Subcutaneous abdominal adipose tissue (tissue), 5 donors: ENCODE data around the gene PRKCI.
"Not testable (repeated sequence)": the region's sequence is repeated elsewhere in the genome, so short reads cannot be mapped to it uniquely, and the experiment has no call there.

Experiments
- H3K27ac ChIP-seq: one replicate; pipeline ENCODE4 v1.7.0; 2013; ENCODE audit warnings: low read depth, mild to moderate bottlenecking, inconsistent platforms, low read length, moderate library complexity
- H3K27me3 ChIP-seq, 5 donors: one replicate each; pipeline ENCODE4 v1.7.0; 2013; ENCODE audit warnings: low read length in 5 of 5, inconsistent platforms in 1 of 5; ENCODE audit not compliant: control insufficient read depth in 5 of 5, insufficient read depth in 4 of 5
- H3K36me3 ChIP-seq, 5 donors: one replicate each; pipeline ENCODE4 v1.7.0; 2013; ENCODE audit warnings: low read length in 5 of 5; ENCODE audit not compliant: control insufficient read depth in 5 of 5, insufficient read depth in 5 of 5
- H3K4me1 ChIP-seq, 5 donors: one replicate each; pipeline ENCODE4 v1.7.0; 2013; ENCODE audit warnings: low read length in 5 of 5, mild to moderate bottlenecking in 3 of 5, moderate library complexity in 1 of 5; ENCODE audit not compliant: control insufficient read depth in 5 of 5, insufficient read depth in 5 of 5
- H3K4me3 ChIP-seq, 5 donors: one replicate each; pipeline ENCODE4 v1.7.0; 2013; ENCODE audit warnings: low read length in 5 of 5, low read depth in 1 of 5
- H3K9ac ChIP-seq, 5 donors: one replicate each; pipeline ENCODE4 v1.7.0; 2013; ENCODE audit warnings: low read length in 5 of 5, mild to moderate bottlenecking in 4 of 5, moderate library complexity in 3 of 5
- H3K9me3 ChIP-seq, 5 donors: one replicate each; pipeline ENCODE4 v1.7.0; 2013; ENCODE audit warnings: low read length in 5 of 5; ENCODE audit not compliant: control insufficient read depth in 5 of 5
- donor health status: healthy.
- donor health status: healthy.
- donor health status: healthy.
- donor health status: healthy.
- donor health status: healthy.

PRKCI gene

DNA sequence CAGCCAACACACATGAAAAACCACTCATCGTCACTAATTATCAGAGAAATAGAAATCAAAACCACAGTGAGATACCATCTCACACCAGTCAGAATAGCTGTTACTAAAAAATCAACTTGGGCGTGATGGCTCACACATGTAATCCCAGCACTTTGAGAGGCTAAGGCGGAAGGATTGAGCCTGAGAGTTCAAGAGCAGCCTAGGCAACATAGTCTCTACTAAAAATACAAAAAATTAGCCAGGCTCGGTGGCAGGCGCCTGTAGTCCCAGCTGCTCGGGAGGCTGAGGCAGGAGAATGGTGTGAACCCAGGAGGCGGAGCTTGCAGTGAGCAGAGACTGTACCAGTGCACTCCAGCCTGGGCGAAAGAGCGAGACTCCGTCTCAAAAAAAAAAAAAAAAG, 55.1 kb downstream of the PRKCI start:
- not testable (repeated sequence) for H3K9ac ChIP-seq, H3K27ac ChIP-seq, H3K4me3 ChIP-seq, H3K27me3 ChIP-seq, H3K4me1 ChIP-seq, H3K9me3 ChIP-seq
- H3K36me3 ChIP-seq = peaks cover 7 to 33% (median 25%) of the 10 kb centered on the region in 5 donors

DNA sequence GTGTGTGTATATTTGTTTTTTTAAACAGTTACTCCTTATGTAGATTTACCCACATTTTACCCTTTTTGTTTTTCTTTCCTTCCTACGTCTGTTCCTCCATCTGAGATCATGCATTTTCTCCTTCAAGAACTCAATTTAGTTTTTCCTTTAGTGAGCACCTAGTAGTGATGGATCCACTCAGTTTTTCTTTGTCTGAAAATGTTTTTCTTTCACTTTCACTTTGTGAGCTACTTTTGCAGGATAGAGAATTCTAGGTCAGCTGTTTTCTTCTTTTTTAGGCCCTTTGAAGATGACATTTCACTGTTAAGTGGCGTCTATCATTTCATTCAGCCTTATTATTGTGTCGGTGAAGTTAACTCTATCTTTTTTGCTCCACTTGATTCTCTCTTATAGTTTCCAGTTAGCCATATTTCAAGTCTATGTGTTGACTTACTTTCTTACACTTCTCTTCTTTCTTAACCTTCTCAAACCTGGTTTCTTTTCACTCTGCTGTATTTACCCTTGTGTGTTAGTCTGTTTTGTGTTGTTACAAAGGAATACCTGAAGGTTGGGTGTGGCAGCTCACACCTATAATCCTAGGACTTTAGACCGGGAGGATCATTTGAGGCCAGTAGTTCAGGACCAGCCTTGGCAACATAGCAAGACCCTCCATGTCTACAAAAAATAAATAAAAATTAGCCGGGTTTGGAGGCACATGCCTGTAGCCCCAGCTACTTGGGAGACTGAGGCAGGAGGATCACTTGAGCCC, 55.8 kb downstream of the PRKCI start:
- Histone ChIP-seq H3K36me3 (peaks cover 7 to 33% (median 24%) of the 10 kb centered on the region in 5 donors), H3K27ac (no peak overlapping the region), H3K4me3 (no peak overlapping the region), H3K27me3 (no peaks in the 10 kb centered on the region), H3K9ac (no peak overlapping the region), H3K4me1 (no peaks in the 10 kb centered on the region), H3K9me3 (no peaks in the 10 kb centered on the region)

DNA sequence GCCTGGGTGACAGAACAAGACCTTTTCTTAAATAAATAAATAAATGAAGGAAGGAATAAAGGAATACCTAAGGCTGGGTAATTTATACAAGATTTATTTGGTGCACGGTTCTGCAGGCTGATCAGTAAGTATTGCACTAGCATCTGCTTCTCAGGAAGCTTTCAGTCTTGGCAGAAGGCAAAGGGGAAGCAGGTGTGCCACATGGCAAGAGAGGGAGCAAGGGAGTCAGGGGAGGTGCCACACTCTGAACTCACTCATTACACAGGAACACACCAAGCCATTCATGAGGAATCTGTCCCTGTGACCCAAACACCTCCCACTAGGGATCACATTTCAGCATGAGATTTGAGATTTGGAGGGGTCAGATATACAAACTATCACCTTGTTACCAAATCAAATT, 56.4 kb downstream of the PRKCI start:
- Histone ChIP-seq H3K9me3 (no peaks in the 10 kb centered on the region), H3K27ac (no peak overlapping the region), H3K4me1 (no peaks in the 10 kb centered on the region), H3K9ac (no peak overlapping the region), H3K27me3 (no peaks in the 10 kb centered on the region), H3K36me3 (peaks cover 3 to 32% (median 21%) of the 10 kb centered on the region in 5 donors), H3K4me3 (no peak overlapping the region)

DNA sequence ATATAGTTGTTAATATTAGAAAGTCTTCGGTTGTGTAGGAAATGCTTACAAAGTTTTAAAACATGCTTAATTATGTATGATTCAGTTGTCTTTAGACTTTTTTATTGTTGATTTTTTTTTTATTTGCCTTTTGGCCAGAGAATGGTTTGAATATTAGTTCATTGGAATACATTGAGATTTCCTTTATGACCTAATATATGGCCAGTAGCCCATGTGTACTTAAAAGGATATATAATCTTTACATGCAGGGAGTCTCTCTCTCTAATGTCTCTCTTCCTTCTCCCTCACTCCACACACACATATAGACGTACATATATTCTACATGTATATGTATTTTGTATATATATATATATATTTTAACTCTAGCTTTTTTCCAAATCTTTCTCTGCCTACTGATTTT, 68.0 kb downstream of the PRKCI start:
- H3K4me3 ChIP-seq = no peak overlapping the region

DNA sequence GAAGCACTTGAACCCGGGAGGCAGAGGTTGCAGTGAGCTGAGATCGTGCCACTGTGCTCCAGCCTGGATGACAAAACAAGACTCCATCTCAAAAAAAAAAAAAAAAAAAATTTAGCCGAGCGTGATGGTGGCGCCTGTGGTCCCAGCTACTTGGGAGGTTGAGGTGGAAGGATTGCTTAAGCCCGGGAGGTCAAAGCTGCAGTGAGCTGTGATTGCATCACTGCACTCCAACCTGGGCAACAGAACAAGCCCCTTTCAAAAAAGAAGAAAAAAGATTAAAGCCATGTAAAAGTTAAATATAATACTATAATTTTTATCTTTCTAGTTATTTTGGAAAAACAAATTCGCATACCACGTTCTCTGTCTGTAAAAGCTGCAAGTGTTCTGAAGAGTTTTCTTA, 73.4 kb downstream of the PRKCI start:
- Histone ChIP-seq H3K9ac (no peak overlapping the region), H3K4me3 (no peak overlapping the region), H3K27ac (no peak overlapping the region), H3K27me3 (no peaks in the 10 kb centered on the region), H3K9me3 (no peaks in the 10 kb centered on the region), H3K4me1 (no peaks in the 10 kb centered on the region), H3K36me3 (peaks cover 6 to 28% (median 13%) of the 10 kb centered on the region in 5 donors)

More for the DNA sequence above, 68.0 kb downstream of the PRKCI start:
- Histone ChIP-seq H3K9ac (no peak overlapping the region), H3K4me1 (no peaks in the 10 kb centered on the region), H3K9me3 (no peaks in the 10 kb centered on the region), H3K27ac (no peak overlapping the region), H3K27me3 (no peaks in the 10 kb centered on the region), H3K36me3 (peaks cover 7 to 26% (median 8%) of the 10 kb centered on the region in 5 donors)

DNA sequence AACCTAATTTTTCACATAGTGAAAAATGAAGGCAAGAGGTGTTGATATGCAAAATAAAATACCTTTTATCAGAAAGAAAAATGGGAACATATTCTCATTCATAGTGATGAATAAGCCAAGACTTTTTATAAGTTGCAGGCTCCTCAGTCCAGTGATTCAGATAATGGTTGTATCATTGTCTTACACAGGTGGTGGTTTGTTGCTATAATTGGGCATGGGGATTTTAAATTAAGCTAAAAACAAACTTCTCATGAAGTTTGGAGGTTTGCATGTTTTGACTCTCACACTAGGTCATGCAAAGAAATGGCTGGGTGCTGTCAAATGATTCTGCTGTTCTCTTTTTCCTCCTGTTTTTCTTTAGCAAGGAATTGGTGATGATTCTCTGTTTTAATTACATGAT, 74.5 kb downstream of the PRKCI start:
- H3K9me3 ChIP-seq = no peaks in the 10 kb centered on the region
- peaks cover 0 to 7% (median 0%) of the 10 kb centered on the region in 5 donors for H3K4me1 ChIP-seq
- H3K27me3 ChIP-seq = no peaks in the 10 kb centered on the region
- no peak overlapping the region for H3K4me3 ChIP-seq
- no peak overlapping the region for H3K27ac ChIP-seq
- H3K36me3 ChIP-seq = peaks cover 8 to 28% (median 14%) of the 10 kb centered on the region in 5 donors
- H3K9ac ChIP-seq = no peak overlapping the region

DNA sequence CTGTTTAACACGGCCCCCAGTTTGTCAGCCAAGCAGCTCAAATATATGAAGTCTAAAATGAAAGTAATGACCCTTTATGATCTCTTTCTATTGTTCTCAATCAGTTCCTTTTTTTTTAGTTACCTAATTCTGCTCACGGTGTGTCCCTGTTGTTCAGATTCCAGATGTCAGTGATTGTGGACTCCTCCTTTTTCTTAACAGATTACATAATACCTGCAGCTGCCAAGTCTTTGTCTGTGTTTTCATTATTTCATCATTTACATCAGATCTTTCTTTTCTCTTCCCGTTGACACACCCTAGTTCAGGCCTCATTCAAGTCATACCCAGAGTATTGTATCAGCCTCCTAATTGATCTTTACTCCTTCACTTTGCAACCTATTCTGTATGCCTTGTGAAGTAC, 79.2 kb downstream of the PRKCI start:
- H3K4me1 ChIP-seq = peaks cover 0 to 10% (median 0%) of the 10 kb centered on the region in 5 donors
- H3K27ac ChIP-seq = no peak overlapping the region
- no peaks in the 10 kb centered on the region for H3K27me3 ChIP-seq
- H3K4me3 ChIP-seq = no peak overlapping the region
- H3K9me3 ChIP-seq = no peaks in the 10 kb centered on the region
- peaks cover 3 to 17% (median 11%) of the 10 kb centered on the region in 5 donors for H3K36me3 ChIP-seq
- H3K9ac ChIP-seq = no peak overlapping the region

DNA sequence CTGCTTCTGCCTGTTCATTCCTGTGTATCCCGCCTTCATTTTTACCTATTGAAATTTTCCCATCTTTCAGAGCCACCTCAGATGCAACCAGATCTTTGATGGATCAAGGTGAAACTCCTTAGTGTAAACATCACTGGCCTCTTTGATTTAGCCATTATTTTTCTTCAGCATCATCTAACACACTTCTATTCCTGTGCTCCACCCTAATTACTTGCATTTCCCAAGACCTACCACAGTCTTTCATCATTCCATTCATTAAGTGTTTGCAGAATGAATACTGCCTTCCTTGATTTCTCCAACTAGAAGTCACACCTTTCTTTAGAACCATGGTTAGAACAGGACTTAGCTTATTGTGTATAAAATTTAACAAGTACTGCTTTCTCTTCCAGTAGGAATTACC, 79.8 kb downstream of the PRKCI start:
- H3K4me3 ChIP-seq = no peak overlapping the region
- no peak overlapping the region for H3K27ac ChIP-seq
- no peaks in the 10 kb centered on the region for H3K9me3 ChIP-seq
- no peaks in the 10 kb centered on the region for H3K27me3 ChIP-seq
- H3K36me3 ChIP-seq = peaks cover 3 to 15% (median 11%) of the 10 kb centered on the region in 5 donors
- H3K9ac ChIP-seq = no peak overlapping the region
- peaks cover 0 to 10% (median 0%) of the 10 kb centered on the region in 5 donors for H3K4me1 ChIP-seq

DNA sequence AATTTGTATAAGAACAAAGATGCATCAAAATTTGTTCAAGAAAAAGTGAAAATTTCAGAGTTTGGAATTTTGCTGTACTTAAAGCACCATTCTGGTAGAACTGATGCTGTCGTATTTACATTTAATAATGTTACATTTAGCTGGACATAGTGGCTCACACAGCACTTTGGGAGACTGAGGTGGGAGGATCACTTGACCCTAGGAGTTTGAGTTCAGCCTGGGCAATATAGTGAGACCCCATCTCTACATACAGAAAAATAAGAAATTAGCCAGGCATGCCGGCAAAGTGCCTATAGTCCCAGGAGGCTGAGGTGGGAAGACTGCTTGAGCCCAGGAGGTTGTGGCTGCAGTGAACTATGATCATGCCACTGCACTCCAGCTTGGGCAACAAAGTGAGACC, 83.8 kb downstream of the PRKCI start:
- Histone ChIP-seq H3K4me3 (no peak overlapping the region), H3K9ac (no peak overlapping the region), H3K27ac (no peak overlapping the region), H3K4me1 (peaks cover 0 to 17% (median 0%) of the 10 kb centered on the region in 5 donors), H3K36me3 (peaks cover 0 to 9% (median 3%) of the 10 kb centered on the region in 5 donors), H3K27me3 (no peaks in the 10 kb centered on the region), H3K9me3 (no peaks in the 10 kb centered on the region)

DNA sequence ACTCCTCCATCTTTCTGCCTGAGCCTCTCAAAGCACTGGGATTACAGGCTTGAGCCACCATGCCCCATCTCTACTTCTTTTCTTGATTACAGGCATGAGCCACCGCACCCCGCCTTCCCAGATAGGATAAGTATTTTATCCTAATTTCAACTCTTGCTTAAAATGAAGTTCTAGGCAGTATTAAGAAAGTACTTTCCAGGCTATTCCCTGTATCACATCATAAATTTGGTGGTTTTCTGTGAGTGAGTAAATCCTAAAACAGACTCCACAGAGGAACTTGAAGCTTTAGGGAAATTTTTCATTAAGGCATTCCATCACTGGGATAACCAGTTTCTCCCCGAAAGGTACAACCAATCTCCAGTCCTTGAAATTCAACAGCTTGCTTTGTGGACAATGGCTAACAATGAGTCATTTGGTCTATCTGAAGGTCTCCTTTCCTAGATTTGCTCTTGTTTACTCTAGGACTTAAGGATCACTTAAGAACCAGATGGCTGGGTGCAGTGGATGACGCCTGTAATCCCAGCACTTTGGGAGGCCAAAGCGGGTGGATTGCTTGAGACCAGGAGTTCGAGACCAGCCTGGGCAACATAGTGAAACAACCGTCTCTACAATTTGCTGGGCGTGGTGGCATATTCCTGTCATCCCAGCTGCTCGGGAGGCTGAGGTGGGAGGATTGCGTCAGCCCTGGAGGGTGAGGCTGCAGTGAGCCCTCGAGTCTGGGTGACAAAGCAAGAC, 85.6 kb downstream of the PRKCI start:
- H3K36me3 ChIP-seq = no peaks in the 10 kb centered on the region
- H3K4me1 ChIP-seq = peaks cover 0 to 7% (median 0%) of the 10 kb centered on the region in 5 donors
- H3K9me3 ChIP-seq = no peaks in the 10 kb centered on the region
- H3K27ac ChIP-seq = no peak overlapping the region
- no peak overlapping the region for H3K4me3 ChIP-seq
- H3K9ac ChIP-seq = no peak overlapping the region
- H3K27me3 ChIP-seq = no peaks in the 10 kb centered on the region
